Activated T-helper 1 cell treated with anti-CD3 and anti-CD28 coated beads, Interleukin-2, amount 50 U/mL, for 16 hours (primary cell): ENCODE data around the gene CRADD.
"Not testable (repeated sequence)": the region's sequence is repeated elsewhere in the genome, so short reads cannot be mapped to it uniquely, and the experiment has no call there.

Source experiments
- DNase-seq, 2 donors: peaks; one replicate each; pipeline ENCODE4 v3.0.0-alpha.2; 2020; ENCODE audit warnings: low read depth in 1 of 2, low spot score in 1 of 2

Gene CRADD

GRCh38 chr12:93736640-93737178, 59.5 kb downstream of the CRADD start:
- DNase-seq: no peak

GRCh38 chr12:93737457-93738198, 60.5 kb downstream of the CRADD start:
- no peak for DNase-seq

- DNase-seq: no peak
These were observed 61.3 kb downstream of the CRADD start for GRCh38 chr12:93738199-93739058.

- DNase-seq: no peak
These were observed 63.6 kb downstream of the CRADD start for GRCh38 chr12:93740751-93741150.

GRCh38 chr12:93741659-93742109, 64.5 kb downstream of the CRADD start:
- no peak for DNase-seq

- peak; percentile 15 to 33 for DNase-seq
These were observed 65.1 kb downstream of the CRADD start for GRCh38 chr12:93742110-93742934.

- DNase-seq: no peak
These were observed 66.2 kb downstream of the CRADD start for GRCh38 chr12:93743229-93743998.

- DNase-seq: no peak
These were observed 67.0 kb downstream of the CRADD start for GRCh38 chr12:93743999-93744689.

- DNase-seq: no peak
These were observed 68.1 kb downstream of the CRADD start for GRCh38 chr12:93745286-93745685.

GRCh38 chr12:93746572-93747168, 69.5 kb downstream of the CRADD start:
- no peak for DNase-seq

GRCh38 chr12:93748672-93749383, 71.7 kb downstream of the CRADD start:
- no peak for DNase-seq

GRCh38 chr12:93749515-93749914, 72.3 kb downstream of the CRADD start:
- DNase-seq: no peak

- no peak for DNase-seq
These were observed 72.9 kb downstream of the CRADD start for GRCh38 chr12:93750056-93750455.

GRCh38 chr12:93751864-93752610, 74.9 kb downstream of the CRADD start:
- DNase-seq: no peak

GRCh38 chr12:93753285-93753684, 76.1 kb downstream of the CRADD start:
- DNase-seq: no peak

GRCh38 chr12:93753838-93754429, 76.8 kb downstream of the CRADD start:
- no peak for DNase-seq

GRCh38 chr12:93754859-93755258, 77.7 kb downstream of the CRADD start:
- not testable (repeated sequence) for DNase-seq

- DNase-seq: no peak
These were observed 79.1 kb downstream of the CRADD start for GRCh38 chr12:93756288-93756687.
